ENCODE results near the gene LAMA4.

The LAMA4 gene

GRCh38 chr6:112253841-112254816, at the start of gene LAMA4:
Gene LAMA4 (minus strand): TSS chr6:112254567. CDS start chr6:112254150, 417 bp downstream.
- DNase-seq, result no peak

GRCh38 chr6:112302142-112302705, 47.9 kb upstream of the LAMA4 start:
- no peak for DNase-seq

- no peak for DNase-seq
These were observed 46.5 kb upstream of the LAMA4 start for GRCh38 chr6:112300896-112301295.

- DNase-seq, result no peak
These were observed 44.5 kb upstream of the LAMA4 start for GRCh38 chr6:112298816-112299281.

GRCh38 chr6:112298021-112298745, 43.8 kb upstream of the LAMA4 start:
- no peak for DNase-seq

- DNase-seq, result no peak
These were observed 42.3 kb upstream of the LAMA4 start for GRCh38 chr6:112296694-112297093.

GRCh38 chr6:112296122-112296521, 41.8 kb upstream of the LAMA4 start:
- no peak for DNase-seq

- no peak for DNase-seq
These were observed 36.9 kb upstream of the LAMA4 start for GRCh38 chr6:112291161-112291762.

GRCh38 chr6:112289038-112289566, 34.7 kb upstream of the LAMA4 start:
- DNase-seq, result no peak

GRCh38 chr6:112288475-112288874, 34.1 kb upstream of the LAMA4 start:
- no peak for DNase-seq

GRCh38 chr6:112287577-112288225, 33.3 kb upstream of the LAMA4 start:
- DNase-seq, result no peak

- no peak for DNase-seq
These were observed 32.3 kb upstream of the LAMA4 start for GRCh38 chr6:112286500-112287144.

- DNase-seq, result no peak
These were observed 31.6 kb upstream of the LAMA4 start for GRCh38 chr6:112286010-112286409.

GRCh38 chr6:112284603-112285002, 30.2 kb upstream of the LAMA4 start:
- DNase-seq, result no peak

GRCh38 chr6:112283621-112284020, 29.3 kb upstream of the LAMA4 start:
- no peak for DNase-seq

GRCh38 chr6:112281821-112282615, 27.7 kb upstream of the LAMA4 start:
- DNase-seq, result no peak

GRCh38 chr6:112279031-112279935, 24.9 kb upstream of the LAMA4 start:
- no peak for DNase-seq

GRCh38 chr6:112275365-112275764, 21.0 kb upstream of the LAMA4 start:
- DNase-seq, result no peak

GRCh38 chr6:112274774-112275173, 20.4 kb upstream of the LAMA4 start:
- no peak for DNase-seq

GRCh38 chr6:112272799-112273198, 18.4 kb upstream of the LAMA4 start:
- DNase-seq, result no peak
